T1000 (cell line): ENCODE measurements around the gene CFAP100.

ENCODE experiments used
- DNase-seq: peaks from one replicate; lab custom pipeline; 2025; ENCODE audit warnings: mixed read lengths; lab: John Stamatoyannopoulos, UW

Gene CFAP100

DNA sequence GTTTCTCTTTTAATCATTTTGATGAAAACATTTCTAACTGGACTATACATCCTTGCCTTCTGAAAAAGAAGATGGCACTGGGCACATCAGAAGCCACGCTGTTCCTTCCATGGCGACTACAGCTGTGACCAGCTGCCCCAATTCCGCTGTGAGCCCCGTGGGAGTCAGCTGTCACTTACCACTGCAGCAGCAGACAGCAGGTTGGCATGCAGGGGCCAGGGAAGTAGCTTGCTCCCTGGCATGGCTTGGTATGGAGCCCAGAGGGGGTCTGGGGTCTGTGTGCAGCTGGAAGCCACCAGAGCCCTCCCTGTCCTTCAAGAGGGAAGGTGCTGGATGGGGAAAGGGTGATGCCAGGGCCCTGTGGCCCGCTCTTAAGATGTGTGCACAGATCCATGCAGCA, 85.5 kb downstream of the CFAP100 start:
- DNase-seq, result no peak

DNA sequence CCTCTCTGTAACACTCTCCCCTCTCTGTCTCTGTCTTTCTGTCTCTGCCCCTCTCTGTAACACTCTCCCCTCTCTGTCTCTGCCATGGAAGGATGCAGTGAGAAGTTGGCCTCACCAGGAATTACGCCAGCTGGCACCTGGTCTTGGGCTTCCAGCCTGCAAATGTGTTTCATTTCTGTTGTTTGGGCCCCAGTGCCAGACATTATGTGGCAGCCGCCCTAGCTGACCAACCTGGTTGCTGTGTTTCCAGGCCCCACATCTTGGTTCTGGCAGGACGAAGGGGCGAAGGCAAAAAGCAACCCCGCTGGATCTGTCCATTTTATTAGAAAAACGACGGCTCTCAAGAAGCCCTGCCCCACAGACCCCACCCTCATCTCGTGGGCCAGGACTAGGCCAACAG, 86.2 kb downstream of the CFAP100 start:
- no peak for DNase-seq

DNA sequence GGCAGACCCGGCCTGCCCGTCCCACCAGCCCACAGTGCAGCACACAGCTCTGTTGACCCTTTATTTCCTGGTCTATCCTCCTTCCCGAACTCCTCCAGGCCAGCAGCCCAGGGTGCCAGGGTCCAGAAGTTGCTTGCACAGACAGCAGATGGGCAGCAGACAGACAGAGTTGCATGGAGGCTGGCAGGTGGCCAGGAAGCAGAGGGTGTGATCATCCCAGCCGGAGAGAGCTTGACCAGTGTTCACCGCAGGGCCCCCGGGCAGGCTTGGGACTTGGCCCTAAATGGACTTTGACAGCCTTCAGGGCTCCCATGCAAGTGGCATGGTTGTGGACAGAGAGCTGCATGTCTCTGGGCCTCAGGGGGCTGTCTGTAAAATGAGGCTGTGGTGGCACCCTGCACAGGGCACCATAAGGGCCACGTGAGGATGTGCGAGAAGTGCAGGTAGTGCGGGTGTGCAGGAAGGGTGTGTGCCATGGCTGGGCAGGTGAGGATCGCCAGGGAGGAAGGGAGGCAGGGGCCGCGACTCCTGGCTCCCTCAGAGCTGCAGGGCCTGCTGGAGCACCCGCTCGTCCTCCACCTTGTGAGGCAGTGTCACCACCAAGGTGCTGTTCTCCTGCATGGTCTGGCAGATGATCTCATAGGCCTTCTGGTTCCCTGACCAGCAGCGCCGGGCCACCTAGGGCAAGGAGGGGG, 87.2 kb downstream of the CFAP100 start:
- DNase-seq, result no peak

DNA sequence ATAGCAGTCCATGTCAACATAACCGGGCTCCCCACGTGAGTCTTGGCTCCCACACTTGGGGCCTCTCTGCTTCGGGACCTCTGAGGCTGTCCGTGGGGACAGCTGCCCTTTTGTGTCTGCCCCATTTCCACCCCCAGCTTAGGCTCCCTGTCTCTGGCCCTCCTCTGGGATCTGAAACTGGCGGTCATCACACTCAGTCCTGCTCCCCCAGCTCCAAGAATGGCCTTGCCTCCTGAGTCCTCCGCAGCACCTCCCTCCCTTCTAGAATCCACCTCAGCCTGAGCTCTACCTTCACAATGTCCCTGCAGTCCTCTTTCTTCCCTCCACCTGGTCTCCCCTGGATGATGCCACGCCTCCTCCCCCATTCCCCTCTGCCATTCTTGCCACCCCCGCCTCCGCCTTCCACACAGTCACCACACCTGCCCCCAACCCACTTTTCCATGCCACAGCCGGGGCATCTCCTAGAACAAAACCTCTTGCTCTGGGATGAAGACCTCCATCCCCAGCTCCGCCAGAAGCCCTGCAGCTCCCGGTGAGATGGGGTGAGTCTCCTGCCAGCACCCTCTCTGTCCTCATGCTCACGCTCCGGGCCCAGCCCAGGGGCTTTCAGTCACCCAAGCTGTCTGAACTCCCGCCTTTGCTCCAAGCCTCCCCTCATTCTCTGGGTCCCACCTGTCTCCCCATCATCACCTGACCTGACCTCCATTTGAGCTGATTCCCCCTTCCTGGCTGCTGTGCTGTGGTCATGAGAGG, 88.0 kb downstream of the CFAP100 start:
- no peak for DNase-seq

DNA sequence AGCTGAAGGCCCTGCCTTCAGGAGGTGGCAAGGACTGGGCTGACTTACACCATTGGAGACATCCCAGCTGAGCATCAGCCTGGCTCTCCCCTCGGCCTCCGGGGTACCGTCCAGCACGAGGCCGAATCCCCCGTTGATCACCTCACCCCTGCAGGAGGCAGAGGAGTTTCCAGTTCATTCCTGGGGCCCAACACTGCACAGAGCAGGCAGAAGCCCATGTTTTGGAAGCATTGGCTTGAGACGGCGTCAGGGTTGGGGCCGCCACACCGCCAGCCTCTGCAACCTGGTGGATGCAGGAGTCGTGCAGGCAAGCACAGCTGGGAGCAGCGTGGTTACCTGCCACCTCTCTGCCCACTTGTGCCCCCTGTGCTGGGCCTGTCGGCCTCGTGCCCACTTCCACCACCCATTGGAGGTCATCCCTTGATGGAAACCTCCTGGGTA, 88.6 kb downstream of the CFAP100 start:
- no peak for DNase-seq

DNA sequence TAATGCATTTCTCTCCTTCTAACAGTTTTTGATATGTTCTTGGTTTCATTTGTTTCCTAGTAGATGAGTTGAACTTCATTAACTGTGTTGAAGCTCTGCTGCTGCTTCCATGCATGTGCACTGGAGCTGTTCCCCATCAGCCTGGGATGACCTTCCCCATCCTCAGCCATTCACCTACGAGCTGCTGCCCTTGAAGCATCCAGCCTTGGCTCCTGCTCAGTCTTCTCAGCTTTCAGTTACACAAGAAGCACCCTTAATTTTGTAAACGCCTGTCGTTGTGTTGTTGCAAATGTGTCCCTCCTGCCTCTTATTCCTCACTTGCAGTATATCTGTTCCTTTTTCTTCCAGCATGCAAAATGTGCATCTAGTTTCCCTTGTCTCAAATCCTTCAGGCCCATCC, 89.4 kb downstream of the CFAP100 start:
- DNase-seq, result no peak

DNA sequence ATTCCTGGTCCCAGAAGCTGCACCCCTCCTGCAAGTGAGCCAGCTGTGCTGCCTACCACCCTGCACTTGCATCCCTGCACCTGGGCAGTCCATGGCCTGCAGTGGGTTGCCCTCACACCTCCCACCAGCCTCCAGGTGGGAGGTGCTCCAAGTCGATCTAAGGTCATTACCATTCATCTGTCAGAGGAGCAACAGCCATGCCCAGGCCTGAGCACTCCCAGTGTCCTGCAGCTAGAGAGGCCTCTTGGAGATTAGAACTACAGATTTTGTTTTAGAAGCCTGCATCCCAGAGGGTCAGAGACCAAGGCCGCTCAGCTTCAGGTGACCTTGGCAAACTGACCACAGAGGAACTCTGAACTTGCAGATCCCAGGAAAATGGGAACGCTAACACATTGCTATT, 90.0 kb downstream of the CFAP100 start:
- DNase-seq, result no peak

DNA sequence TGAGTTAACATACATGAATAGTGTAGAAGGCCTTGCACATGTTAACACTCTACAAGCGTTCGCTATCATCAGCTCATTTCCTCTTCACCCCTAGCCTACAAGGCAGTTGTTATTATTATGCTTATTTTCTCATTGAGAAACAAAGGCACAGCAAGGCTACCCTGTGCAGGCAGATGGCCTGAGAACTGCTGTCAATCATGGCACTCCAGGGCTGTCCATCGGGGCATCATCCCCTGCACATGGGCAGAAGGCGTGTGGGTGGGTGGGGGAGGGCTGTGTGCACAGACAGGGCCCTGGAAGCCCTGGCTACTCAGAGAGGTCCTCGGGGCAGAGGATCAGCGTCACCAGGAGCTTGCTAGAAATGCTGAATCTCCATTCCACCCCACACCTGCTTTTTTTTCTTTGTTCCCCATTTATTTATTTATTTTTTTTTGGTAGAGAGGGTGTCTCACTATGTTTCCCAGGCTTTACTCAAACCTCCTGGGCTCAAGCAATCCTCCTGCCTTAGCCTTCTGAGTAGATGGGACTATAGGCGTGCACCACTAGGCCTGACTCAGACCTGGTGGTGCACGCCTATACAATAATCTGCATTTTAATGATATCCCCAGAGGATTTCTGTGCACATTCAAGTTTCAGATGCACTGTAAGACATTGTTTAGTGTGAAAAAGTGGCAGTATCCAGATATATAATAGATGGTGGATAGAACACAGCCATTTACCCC, 90.6 kb downstream of the CFAP100 start:
- no peak for DNase-seq

DNA sequence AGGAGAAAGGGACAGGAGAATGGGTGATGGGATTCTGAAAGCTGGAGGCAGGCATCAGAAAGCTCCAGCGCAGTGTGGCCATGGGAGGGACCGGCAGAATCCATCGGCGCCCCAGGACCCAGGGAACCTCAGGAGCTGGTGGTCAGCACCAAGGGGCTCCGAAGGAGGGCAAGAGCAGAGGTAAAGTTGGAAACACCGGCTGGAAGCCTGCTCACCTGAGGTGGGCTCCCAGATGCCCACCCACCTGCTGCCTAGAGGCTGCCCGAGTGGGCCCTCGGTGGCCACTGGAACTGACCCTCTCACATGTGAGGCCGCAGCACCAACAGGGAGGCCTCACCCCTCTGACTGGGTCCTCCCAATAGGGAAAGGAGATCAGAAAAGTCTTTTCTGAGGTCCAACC, 91.2 kb downstream of the CFAP100 start:
- DNase-seq, result no peak
